Uterus (tissue), 2 donors: ENCODE results near the gene IFNLR1.

Source experiments
- CTCF ChIP-seq, 4 experiments: fragments of 200-600 bp in 2 of 4; fragments of 450-650 bp in 2 of 4; sonication (generic) in 2 of 4; IDR thresholded peaks; one replicate each; pipeline ENCODE4 v1.5.1; 2016 to 2019; ENCODE audit warnings: antibody characterized with exemption in 4 of 4, mild to moderate bottlenecking in 2 of 4, moderate library complexity in 1 of 4
- POLR2A ChIP-seq, 2 donors: fragments of 450-650 bp; IDR thresholded peaks; one replicate each; pipeline ENCODE4 v1.6.1; 2016; ENCODE audit warnings: antibody characterized with exemption in 2 of 2, mild to moderate bottlenecking in 1 of 2, moderate library complexity in 1 of 2

- TF ChIP-seq POLR2A (IDR thresholded peaks at IDR 0.05), result no peak
- TF ChIP-seq CTCF (IDR thresholded peaks at IDR 0.05), result no peak
Measured at GRCh38 chr1:24114753-24115152, 72.3 kb downstream of the IFNLR1 start.
